LoVo (cell line): ENCODE results near the gene PARD3.
A peak's percentile ranks its signal among the peaks of the same experiment; 100 is the strongest.
"Not testable (repeated sequence)": the region's sequence is repeated elsewhere in the genome, so short reads cannot be mapped to it uniquely, and the experiment has no call there.

ENCODE experiments used
- DNase-seq: peaks from one replicate; pipeline ENCODE4 v3.0.0-alpha.2; 2016; ENCODE audit warnings: low spot score

The PARD3 gene

DNA sequence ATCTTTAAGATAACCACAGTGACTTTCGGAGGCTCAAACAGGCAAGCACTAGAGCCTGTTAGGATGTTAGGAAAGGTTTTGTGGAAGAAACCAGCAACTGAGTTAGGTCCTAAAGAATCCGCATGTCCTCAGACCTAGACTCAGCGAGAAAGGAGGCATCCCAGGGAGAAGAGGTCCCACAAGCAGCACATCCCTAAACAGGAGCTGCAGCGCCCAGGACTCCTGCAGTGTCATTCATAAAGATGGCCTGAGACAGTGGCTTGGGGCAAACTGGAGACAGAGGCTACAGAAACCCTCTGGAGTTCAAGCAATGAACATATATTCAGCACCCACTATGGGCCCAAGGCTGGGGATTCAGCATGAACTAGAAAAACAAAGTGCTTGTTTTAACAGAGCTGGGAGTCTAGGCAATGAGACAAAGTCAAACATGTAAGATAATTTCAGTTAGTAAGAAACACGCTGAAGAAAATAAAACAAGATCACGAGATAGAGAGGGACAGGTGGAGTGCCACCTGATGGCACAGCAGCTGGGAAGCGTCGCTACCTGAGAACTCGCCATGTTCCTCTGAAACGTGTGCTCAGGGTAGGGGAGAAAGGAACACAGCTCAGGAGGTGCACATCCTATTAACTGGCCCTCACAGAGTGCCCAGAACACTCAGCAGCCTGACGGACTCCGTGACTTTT, 48.1 kb downstream of the PARD3 start:
- no peak for DNase-seq

GRCh38 chr10:34766266-34766600, 48.9 kb downstream of the PARD3 start:
- DNase-seq, result no peak

DNA sequence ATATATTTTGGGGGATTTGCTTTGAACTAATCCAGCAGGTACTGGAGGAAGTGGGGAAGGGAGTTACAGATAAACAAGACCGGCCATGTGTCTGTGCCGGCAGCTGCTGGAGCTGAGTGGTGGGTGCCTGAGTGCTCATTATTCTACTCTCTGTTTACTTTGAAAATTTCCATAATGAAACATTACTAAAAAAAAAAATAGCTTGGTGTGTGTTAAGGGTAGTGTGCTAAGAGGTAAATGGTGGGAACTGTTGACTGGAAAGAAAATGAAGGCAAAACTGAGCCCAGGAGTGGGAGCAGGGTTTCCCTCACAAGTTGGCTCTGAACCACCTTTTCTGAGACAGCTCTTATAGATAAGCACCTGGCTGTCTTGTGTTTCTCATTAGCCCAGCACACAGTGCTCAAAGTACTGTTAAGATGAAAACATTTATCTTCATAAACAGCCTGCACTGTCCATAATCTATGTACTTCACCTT, 50.6 kb downstream of the PARD3 start:
- no peak for DNase-seq

GRCh38 chr10:34762603-34763299, 52.3 kb downstream of the PARD3 start:
- DNase-seq, result no peak

DNA sequence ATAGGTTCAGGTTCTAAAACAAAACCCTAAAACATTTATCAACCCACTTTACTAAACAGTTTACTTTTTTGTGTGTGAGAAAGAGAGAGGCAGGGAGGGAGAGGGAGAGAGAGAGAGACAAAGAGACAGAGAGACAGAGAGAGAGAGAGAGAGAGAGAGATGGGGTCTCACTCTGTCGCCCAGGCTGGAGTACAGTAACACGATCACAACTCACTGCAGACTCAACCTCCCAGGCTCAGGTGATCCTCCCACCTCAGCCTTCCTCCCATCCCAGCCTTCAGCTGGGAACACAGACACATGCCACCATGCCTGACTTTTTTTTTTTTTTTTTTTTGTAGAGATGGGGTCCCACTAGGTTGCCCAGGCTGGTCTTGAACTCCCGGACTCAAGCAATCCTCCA, 52.9 kb downstream of the PARD3 start:
- DNase-seq, result no peak

DNA sequence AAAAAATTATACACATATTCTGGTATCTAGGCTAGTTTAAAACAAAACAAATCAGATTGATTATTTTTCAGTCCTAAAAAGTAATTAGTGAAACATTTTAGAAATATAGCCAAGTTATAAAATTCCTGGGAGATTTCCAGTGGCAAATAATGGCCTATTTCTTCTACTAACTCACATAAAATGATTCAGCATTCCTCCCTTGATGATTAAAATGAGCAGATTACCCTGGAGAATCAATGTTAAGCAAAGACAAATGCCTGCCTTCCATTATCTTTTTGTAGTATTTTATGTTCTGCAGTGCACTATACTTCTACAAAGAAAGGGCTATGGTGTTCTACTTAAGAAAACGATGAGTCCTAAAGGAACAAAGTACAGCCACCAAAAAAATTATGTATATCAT, 53.6 kb downstream of the PARD3 start:
- no peak for DNase-seq

- DNase-seq, result no peak
Measured at GRCh38 chr10:34760606-34761005, 54.5 kb downstream of the PARD3 start.

GRCh38 chr10:34759837-34760215, 55.3 kb downstream of the PARD3 start:
- no peak for DNase-seq

- DNase-seq, result no peak
Measured at GRCh38 chr10:34759161-34759836, 55.8 kb downstream of the PARD3 start.

DNA sequence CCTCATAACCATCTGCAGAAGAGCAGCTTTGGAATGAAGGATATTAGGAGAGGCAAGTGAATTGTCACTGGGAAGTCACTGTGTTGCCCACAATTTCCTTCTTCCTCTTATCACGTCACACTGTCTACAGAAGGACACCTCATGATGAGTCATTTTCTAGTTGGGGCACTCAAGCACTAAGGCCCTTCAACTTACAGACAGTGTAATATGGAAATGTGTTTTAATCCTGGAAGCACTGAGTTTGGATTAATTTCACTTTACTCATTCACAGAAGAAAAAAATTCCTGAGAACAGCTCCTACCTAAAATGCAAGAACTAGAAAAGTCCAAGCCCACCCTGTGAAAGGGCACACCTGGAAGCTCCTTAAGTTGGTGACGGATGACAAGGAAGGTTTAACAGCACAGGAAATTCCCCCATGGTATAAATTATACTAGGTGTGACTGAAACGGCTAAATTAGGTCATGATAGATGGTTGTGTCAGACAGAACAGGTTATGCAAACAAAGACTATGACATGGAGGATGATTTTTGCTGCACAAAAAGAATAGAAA, 56.6 kb downstream of the PARD3 start:
- peak; percentile 91 for DNase-seq

GRCh38 chr10:34757933-34758332, 57.2 kb downstream of the PARD3 start:
- no peak for DNase-seq

GRCh38 chr10:34757181-34757580, 57.9 kb downstream of the PARD3 start:
- not testable (repeated sequence) for DNase-seq

- DNase-seq, result no peak
Measured at GRCh38 chr10:34756584-34756983, 58.5 kb downstream of the PARD3 start.

DNA sequence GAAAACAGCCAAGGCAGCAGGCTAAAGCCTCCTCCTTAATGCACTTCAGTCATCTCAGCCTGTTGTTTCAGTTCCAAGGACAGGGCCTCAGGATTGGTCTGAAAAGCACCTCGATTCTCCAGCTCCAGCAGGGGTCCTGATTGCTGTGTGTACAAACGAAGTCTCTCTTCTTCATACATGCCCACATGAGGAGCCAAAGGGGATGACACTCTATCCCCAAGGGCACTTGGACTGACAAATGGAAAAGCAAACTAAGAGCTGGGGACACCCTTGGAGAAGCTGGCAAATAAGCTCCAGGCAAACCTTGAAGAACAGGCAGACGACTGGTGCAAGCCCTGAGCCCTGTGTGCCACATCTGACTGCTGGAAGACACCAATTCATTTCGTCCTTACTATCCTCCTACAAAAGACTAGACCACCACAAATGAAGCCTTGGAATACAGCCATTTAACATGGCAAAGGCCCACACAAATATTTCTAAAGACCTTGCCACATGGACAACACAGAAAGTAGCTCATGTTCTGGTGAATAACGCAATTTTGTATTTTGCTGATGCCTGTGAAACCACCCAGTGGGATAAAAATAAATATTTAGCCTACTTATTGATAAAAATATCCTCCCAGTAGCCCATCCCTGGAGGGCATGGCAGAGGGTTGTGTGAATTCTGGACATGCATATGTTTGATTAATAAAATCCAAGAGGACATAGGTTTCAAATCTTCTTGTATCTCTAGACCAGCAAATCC, 61.9 kb downstream of the PARD3 start:
- no peak for DNase-seq

GRCh38 chr10:34751272-34751671, 63.8 kb downstream of the PARD3 start:
- no peak for DNase-seq

GRCh38 chr10:34750795-34751194, 64.3 kb downstream of the PARD3 start:
- DNase-seq, result not testable (repeated sequence)

GRCh38 chr10:34748767-34749166, 66.3 kb downstream of the PARD3 start:
- DNase-seq, result no peak

DNA sequence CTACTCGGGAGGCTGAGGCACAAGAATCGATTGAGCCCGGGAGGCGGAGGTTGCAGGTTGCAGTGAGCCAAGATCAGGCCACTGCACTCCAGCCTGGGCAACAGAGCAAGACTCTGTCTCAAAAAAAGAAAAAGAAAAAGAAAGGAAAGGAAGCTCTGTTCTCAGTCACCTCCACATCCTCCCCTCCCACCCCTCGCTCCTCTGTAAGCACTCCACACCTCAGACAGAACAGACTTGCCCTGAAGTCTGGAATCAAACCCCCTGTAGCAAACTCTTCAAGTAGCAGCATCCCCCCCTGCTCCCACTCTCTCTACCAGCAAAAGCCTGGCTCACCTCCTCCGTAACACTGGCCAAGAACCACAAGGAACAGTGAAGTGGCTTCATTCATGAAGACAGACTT, 66.7 kb downstream of the PARD3 start:
- DNase-seq, result no peak

GRCh38 chr10:34746094-34746493, 69.0 kb downstream of the PARD3 start:
- peak; percentile 31 for DNase-seq

DNA sequence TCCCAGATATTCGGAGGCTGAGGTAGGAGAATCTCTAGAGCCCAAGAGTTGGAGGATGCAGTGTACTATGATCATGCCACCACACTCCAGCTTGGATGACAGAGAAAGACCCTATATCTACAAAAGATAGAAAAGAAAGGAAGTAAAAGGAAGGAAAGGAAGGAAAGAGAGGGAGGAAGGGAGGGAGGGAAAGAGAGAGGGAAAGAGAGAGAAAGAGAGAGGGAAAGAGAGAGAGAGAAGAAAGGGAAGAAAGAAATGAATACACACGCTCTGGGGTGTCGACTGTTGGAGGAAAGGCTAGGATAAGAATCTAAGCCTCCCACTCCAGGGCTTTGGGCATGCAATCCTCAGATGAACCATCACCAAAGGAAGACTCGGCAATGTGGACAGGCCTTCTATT, 69.9 kb downstream of the PARD3 start:
- DNase-seq, result no peak

- DNase-seq, result no peak
Measured at GRCh38 chr10:34744590-34744989, 70.5 kb downstream of the PARD3 start.

GRCh38 chr10:34743814-34744213, 71.3 kb downstream of the PARD3 start:
- no peak for DNase-seq
